A549 (cell line): ENCODE results near the gene PALLD.

Experiments used
- CEBPB ChIP-seq, 2 experiments: fragments of >200 bp in 1 of 2; sonication (Bioruptor Twin) in 1 of 2; formaldehyde crosslinking in 1 of 2; IDR thresholded peaks; 2 replicates each; pipeline ENCODE4 v1.6.1; 2012 to 2016
- EHMT2 ChIP-seq: fragments of 200-600 bp; sonication (generic); IDR thresholded peaks from 2 replicates; pipeline ENCODE4 v1.6.1; 2016; ENCODE audit warnings: antibody characterized with exemption, low read depth, mild to moderate bottlenecking, moderate library complexity
- EP300 ChIP-seq, 2 experiments: fragments of >200 bp; sonication (Bioruptor Twin); formaldehyde crosslinking; IDR thresholded peaks; 2 replicates in 1 of 2; 3 replicates in 1 of 2; pipeline ENCODE4 v1.6.1; 2016 to 2017
- HDAC2 ChIP-seq: fragments of 200-600 bp; sonication (generic); IDR thresholded peaks from 2 replicates; pipeline ENCODE4 v1.6.1; 2016
- JUN ChIP-seq, 2 experiments: fragments of >200 bp; sonication (Bioruptor Twin); formaldehyde crosslinking; IDR thresholded peaks; 2 replicates in 1 of 2; 3 replicates in 1 of 2; pipeline ENCODE4 v1.6.1; 2016 to 2017
- POLR2A ChIP-seq: IDR thresholded peaks from 2 replicates; pipeline ENCODE4 v1.6.1; 2012; ENCODE audit warnings: mild to moderate bottlenecking, low read length
- RNF2 ChIP-seq: fragments of 200-600 bp; sonication (generic); IDR thresholded peaks from 2 replicates; pipeline ENCODE4 v1.6.1; 2016; ENCODE audit warnings: low read depth, mild to moderate bottlenecking, antibody characterized with exemption, moderate library complexity, borderline replicate concordance
- SMC3 ChIP-seq: fragments of >200 bp; sonication (Bioruptor Twin); formaldehyde crosslinking; IDR thresholded peaks from 3 replicates; pipeline ENCODE4 v1.6.1; 2018; ENCODE audit warnings: inconsistent platforms
- USF2 ChIP-seq: fragments of 450-650 bp; IDR thresholded peaks from 2 replicates; pipeline ENCODE4 v1.6.1; 2014; ENCODE audit warnings: antibody characterized with exemption
- TF ChIP-seq, protein P1 (sequence below): fragments of >200 bp; sonication (Bioruptor Twin); formaldehyde crosslinking; IDR thresholded peaks from 3 replicates; pipeline ENCODE4 v1.5.1; 2016
- TF ChIP-seq, protein P2 (sequence below): fragments of 200-600 bp; sonication (generic); IDR thresholded peaks from 2 replicates; pipeline ENCODE4 v1.6.1; 2016; ENCODE audit warnings: antibody characterized with exemption, mild to moderate bottlenecking, moderate library complexity

GRCh38 chr4:168852387-168852786, 355.5 kb downstream of the PALLD start:
- TF ChIP-seq, protein P1, sequence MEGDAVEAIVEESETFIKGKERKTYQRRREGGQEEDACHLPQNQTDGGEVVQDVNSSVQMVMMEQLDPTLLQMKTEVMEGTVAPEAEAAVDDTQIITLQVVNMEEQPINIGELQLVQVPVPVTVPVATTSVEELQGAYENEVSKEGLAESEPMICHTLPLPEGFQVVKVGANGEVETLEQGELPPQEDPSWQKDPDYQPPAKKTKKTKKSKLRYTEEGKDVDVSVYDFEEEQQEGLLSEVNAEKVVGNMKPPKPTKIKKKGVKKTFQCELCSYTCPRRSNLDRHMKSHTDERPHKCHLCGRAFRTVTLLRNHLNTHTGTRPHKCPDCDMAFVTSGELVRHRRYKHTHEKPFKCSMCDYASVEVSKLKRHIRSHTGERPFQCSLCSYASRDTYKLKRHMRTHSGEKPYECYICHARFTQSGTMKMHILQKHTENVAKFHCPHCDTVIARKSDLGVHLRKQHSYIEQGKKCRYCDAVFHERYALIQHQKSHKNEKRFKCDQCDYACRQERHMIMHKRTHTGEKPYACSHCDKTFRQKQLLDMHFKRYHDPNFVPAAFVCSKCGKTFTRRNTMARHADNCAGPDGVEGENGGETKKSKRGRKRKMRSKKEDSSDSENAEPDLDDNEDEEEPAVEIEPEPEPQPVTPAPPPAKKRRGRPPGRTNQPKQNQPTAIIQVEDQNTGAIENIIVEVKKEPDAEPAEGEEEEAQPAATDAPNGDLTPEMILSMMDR, result no peak
- no peak for TF ChIP-seq EP300 (IDR thresholded peaks at IDR 0.05)
- TF ChIP-seq, protein P2, sequence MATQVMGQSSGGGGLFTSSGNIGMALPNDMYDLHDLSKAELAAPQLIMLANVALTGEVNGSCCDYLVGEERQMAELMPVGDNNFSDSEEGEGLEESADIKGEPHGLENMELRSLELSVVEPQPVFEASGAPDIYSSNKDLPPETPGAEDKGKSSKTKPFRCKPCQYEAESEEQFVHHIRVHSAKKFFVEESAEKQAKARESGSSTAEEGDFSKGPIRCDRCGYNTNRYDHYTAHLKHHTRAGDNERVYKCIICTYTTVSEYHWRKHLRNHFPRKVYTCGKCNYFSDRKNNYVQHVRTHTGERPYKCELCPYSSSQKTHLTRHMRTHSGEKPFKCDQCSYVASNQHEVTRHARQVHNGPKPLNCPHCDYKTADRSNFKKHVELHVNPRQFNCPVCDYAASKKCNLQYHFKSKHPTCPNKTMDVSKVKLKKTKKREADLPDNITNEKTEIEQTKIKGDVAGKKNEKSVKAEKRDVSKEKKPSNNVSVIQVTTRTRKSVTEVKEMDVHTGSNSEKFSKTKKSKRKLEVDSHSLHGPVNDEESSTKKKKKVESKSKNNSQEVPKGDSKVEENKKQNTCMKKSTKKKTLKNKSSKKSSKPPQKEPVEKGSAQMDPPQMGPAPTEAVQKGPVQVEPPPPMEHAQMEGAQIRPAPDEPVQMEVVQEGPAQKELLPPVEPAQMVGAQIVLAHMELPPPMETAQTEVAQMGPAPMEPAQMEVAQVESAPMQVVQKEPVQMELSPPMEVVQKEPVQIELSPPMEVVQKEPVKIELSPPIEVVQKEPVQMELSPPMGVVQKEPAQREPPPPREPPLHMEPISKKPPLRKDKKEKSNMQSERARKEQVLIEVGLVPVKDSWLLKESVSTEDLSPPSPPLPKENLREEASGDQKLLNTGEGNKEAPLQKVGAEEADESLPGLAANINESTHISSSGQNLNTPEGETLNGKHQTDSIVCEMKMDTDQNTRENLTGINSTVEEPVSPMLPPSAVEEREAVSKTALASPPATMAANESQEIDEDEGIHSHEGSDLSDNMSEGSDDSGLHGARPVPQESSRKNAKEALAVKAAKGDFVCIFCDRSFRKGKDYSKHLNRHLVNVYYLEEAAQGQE, result no peak
- no peak for TF ChIP-seq JUN (IDR thresholded peaks at IDR 0.05)
- no peak for TF ChIP-seq POLR2A
- TF ChIP-seq HDAC2, result no peak
- no peak for TF ChIP-seq USF2
- TF ChIP-seq EHMT2, result no peak
- no peak for TF ChIP-seq SMC3
- no peak for TF ChIP-seq RNF2
- no peak for TF ChIP-seq CEBPB (IDR thresholded peaks at IDR 0.05)
